HG02610 (cell line): ENCODE data around the gene NIP7.
"Not testable (repeated sequence)": the region's sequence is repeated elsewhere in the genome, so short reads cannot be mapped to it uniquely, and the experiment has no call there.

Experiments
- ATAC-seq: cut with Tn5 transposase; IDR thresholded peaks from one replicate; pipeline ENCODE4 v1.9.1; 2021; ENCODE audit warnings: mild to moderate bottlenecking, moderate library complexity; ENCODE audit not compliant: unreplicated experiment

Gene NIP7

DNA sequence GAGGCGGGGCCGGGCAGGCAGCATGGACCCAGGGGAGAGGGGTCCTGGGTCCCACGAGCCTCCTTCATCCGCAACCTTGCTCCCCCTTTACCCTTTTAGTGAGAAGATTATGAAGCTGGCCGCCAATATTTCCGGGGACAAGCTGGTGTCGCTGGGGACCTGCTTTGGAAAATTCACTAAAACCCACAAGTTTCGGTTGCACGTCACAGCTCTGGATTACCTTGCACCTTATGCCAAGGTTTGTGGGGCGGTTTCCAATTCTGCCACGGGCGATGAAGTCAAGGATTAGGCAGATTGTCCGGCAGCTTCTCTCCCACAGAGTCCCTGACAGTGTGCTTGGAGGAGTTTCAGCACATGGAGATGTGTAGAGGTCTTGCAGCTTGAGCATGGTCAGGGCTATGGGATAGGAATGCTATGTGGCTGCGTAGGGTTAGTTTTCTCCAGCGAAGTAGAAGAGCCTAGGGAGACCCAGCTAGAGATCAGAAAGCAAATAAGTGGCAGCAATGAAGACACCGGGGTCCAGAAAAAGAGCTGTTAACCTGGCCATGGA lies 598 bp downstream of the NIP7 start:
- ATAC-seq, result no peak

DNA sequence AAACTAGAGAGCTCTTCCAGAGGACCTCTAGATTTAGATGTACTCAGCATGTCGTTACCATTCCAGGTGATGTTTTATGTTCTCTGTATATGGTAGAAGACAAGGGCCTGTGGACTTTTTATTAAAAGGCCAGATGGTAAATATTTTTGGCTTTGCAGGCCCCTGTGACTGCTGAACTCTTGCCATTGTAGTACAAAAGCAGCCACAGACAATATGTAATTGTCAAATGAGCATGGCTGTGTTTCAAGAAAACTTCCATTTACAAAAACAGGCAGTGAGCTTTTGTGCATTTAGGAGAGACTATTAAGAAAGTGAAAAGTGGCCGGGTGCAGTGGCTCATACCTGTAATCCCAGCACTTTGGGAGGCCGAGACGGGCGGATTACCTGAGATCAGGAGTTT lies 4.6 kb downstream of the NIP7 start:
- no peak for ATAC-seq

DNA sequence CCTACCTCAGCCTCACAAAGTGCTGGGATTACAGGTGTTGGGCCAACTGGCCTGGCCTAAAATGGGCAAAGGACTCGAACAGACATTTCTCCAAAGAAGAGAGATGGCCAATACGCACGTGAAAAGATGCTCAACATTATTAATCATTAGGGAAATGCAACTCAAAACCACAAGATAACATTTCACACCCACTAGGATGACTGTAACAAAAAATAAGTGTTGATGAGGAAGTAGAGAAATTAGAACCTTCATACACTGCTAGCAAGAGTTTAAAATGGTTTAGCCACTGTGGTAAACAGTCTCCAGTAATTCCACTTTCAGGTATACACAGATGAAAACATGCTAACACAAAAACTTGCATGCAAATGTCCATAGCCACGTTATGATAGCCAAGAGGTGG lies 6.4 kb downstream of the NIP7 start:
- ATAC-seq, result no peak

DNA sequence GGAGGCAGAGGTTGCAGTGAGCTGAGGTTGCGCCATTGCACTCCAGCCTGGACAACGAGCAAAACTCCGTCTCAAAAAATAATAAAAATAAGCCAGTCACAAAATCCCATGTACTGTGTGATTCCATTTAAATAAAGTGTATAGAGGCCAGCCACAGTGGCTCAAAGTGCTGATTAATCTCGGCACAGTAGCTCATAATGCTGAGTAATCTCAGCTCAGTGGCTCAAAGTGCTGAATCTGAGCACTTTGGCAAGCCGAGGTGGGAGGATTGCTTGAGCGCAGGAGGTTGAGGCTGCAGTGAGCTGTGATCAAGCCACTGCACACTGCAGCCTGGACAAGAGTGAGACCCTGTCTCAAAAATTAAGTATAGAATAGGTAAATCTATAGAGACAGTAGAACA lies 7.1 kb downstream of the NIP7 start:
- no peak for ATAC-seq

DNA sequence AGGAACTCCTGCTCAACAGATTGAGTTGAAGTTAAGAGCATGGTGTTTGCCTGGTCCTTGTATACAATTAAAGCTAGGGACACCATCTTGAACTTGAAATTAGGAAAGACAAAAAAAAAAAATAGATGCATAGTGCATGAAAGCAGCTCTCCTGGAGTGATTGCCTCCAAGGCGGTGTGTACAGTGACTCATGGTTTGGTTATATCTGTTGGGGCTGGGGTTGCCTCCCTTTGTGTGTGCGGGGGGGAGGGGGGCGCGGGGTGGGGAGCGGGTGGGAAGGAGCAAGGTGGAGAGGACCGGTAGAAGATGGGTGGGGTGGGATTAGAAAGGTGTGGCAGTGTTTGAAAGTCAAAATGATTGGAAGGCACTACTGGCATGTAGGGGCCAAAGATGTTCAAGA lies 8.7 kb downstream of the NIP7 start:
- no peak for ATAC-seq

DNA sequence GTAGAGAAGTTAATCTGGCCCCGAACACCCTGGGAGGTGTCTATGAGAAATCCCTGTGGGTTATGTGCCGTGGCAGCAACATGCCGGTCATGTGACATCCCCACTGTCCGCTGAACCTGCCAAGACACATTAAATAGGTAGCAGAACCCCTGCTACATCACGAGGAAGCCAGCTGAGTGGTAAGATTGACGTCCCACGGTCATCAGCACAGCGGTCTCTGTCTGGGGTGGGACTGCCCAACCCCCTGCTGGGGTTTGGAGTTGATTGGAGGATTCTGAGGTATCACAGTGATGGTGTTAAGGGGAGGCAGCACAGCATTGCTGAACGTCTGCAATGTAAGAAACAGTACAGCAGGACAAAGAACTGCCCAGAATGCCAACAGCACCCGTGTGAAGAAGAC lies 10.0 kb downstream of the NIP7 start:
- no peak for ATAC-seq

DNA sequence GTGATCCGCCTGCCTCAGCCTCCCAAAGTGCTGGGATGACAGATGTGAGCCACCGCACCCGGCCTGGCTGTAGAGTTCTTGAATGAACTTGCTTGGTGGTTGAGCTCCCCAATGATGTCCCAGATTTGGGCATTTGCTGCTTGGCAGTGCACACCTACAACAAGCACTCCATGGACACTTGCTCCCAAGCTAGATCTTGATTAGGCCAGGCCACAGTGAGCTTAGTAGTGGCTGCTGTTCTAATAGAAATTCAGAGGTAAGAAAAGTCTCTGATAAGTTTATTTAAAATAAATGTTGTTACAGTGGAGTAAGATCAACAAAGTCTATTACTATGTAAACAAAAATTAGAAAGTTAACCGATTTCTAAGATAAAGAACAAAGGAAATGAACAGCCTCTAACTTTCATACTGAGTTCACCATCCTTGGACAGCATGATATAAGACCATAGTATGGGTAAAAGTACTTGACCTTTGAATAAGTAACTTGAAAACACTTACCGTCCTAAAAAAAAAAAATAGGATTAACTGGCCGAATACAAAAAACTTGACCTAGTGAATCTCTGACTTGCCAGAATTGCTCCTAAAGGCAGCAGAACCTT lies 11.1 kb downstream of the NIP7 start:
- no peak for ATAC-seq

DNA sequence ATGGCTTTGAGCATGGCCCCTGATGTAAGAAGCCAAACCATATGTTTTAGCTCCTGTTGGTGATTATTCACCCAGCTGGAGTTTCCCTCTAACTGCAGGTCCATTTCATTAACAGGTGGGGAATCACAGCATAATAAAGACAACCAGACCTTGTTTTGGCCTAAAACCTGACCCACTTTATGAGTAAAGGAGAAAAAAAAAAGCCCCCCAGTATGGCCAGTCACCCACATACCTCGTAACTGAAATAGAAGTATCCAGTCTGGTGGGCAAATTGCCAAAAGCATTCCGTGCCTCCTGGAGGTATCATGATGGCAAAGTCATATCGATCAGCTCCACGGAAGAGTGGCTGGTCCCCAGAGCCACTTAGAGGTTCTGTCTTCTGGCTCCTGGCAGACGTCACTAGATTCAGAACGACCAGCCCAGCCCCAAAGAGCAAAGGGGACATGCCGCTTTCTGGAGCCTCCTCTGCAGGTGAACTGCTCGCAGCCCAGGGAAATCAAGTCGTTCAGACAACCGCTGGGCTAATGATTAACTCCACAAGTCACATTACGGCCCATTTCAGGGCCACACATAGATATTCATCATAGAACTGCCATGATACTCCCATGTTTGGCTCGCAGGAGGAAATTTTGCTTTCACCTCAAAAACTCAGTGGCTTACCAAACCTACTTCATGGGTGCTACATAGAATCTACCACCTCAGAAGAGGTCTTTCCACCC lies 11.9 kb downstream of the NIP7 start, which contains the start of gene TMED6:
Gene TMED6, minus strand, starts transcription at position 478 of the 719 bp plus-strand sequence. Its CDS starts 33 bp downstream, at position 445.
- no peak for ATAC-seq

DNA sequence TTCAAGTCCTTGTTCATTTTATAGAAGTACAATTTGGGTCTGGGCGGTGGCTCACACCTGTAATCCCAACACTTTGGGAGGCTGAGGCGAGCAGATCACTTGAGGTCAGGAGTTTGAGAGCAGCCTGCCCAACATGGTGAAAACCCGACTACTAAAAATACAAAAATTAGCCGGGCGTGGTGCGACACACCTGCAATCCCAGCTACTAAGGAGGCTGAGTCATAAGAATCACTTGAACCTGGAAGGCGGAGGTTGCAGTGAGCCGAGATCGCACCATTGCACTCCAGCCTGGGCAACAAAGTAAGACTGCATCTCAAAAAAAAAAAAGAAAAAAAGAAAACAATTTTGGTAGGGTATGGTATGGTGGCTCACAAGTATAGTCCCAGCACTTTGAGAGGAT lies 20.5 kb downstream of the NIP7 start:
- ATAC-seq, result not testable (repeated sequence)

DNA sequence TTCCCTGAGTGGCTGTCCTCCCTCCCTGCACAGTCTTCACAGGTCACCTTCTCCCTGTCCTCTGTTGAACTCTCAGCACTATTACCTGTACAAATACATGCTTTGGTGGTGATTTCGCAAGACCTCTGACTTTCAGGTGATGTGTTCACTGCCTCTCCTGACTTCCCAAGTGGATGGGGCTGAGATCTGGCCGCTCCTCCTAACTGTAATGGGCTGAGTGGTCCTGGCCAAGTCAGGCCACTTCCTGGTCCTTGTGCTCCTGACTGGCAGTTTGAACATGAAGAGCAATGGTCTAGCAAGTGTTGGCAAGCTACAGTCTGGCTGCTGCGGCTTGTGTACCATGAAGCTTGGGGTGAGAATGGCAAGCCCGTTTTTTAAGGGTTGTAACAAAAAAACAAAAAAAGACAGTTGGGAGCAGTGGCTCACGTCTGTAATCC lies 23.7 kb downstream of the NIP7 start:
- ATAC-seq, result no peak

DNA sequence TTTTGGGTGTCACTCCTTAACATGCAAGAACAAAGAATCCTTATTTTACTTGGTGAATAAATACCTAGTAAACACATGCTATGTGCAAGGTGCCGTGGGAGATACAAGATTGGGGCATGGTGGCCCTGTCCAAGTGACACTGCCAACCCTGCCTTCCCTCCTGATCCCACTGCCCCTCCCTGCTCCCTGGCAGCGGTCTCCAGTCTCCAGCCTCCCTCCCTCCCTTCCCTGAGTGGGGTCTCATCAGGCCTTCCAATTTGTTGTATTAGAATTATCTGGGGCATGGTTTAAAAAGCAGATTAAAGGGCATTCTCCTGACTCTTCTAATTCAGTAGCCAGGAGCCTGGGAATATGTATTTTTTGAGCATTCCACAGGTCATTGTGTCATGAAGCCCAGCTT lies 24.5 kb downstream of the NIP7 start:
- ATAC-seq, result no peak

DNA sequence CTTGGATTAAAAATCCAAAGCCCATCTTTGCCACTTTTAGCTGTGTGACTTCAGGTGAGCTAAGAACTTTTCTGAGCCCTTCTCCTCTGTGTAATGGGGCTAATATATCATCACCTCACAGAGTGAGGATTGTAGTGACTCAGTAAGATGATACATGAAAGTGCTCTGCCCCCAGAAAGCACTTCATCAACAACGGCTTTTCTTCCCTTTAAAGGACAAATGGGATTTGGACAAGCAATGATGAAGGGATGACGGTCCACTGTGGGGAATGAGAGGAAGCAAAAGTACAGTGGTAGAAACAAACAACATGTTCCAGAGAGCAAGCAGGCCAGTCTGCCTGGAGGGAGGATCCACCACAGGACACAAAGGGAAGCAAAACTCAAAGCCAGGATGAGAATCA lies 26.3 kb downstream of the NIP7 start:
- ATAC-seq, result no peak

DNA sequence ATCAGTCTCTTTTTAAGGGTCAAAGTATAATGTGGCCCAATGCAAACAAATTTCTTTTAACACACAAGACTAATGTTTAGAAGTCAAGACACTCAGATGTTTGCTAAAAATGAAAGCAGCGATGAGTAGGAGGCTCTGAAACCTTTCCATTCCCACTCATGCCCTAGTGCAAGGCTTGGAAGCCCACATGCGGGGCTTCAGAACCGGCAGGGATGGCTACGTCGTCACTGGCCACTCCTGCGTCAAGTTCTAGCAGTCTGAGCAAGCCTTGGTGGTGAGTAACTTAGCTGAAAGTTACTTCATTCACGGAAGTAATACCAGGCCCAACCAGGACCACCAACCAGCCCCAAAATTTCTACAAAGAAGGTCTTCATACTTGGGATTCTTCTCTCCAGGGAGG lies 26.9 kb downstream of the NIP7 start:
- no peak for ATAC-seq

DNA sequence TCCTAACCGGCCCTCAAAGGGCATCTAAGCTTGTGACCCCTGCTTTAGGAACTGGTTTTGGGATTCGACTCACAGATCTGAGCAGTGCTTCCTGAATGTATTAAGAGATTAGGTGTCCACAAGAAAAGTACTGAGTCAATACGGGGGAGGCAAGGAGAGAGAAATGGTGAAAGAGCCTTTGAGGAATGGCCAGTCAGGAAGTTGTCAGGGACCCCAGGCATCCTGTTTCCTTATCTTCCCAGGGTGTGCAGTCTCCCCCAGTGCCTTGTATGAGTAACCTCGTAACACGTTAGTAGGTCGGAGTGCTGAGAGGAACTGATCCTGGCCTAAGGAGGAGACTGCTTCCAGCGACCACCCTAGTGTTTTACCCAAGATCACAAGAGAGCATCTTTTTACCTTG lies 28.4 kb downstream of the NIP7 start:
- no peak for ATAC-seq

DNA sequence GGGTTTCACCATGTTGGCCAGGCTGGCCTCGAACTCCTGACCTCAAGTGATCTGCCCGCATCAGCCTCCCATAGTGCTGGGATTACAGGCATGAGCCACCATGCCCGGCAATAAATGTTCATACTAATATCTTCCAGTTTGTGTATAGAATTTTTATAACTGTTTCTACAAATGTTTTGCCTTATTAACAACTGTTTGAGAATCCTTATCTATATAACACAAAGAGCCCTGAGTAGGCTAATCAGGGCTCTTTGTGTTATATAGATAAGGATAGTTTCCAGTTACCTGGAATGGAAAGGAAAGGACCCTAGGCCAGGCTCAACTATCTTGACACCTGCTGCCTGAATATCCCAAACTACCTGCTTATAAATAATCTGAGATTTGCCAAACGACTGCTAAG lies 29.3 kb downstream of the NIP7 start:
- ATAC-seq, result no peak

DNA sequence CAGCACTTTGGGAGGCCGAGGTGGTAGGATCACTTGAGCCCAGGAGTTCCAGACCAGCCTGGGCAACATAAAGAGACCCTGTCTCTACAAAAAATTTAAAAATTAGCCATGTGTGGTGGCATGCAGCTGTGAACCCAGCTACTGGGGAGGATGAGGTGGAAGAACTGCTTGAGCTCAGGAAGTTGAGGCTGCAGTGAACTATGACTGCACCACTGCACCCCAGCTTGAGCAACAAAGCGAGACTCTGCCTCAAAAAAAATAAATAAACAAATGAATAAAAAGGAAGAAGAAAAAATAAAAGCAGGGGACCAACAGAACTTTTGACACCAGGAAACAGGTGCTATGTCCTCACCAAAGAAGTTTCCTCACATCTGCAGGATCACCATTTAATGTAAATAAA lies 32.0 kb downstream of the NIP7 start:
- ATAC-seq, result no peak

DNA sequence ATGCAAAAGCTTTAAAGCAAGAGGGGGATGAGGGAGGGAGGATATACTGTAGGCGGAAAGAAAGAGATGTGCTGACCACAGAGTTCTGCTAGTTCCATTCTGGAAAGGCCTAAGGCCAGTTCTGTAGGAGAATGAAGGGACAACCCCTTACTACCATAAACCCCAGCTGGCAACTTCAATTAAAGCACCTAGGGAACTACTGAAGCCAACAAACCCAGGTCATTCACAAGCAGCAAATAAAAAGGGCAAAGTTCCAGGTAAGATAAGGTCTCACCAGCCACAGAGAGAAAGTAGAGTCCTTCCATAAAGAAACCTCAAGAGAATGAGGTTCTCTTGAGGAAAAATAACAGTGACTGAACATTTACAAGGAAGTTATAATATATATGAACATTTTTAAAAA lies 33.4 kb downstream of the NIP7 start:
- no peak for ATAC-seq

DNA sequence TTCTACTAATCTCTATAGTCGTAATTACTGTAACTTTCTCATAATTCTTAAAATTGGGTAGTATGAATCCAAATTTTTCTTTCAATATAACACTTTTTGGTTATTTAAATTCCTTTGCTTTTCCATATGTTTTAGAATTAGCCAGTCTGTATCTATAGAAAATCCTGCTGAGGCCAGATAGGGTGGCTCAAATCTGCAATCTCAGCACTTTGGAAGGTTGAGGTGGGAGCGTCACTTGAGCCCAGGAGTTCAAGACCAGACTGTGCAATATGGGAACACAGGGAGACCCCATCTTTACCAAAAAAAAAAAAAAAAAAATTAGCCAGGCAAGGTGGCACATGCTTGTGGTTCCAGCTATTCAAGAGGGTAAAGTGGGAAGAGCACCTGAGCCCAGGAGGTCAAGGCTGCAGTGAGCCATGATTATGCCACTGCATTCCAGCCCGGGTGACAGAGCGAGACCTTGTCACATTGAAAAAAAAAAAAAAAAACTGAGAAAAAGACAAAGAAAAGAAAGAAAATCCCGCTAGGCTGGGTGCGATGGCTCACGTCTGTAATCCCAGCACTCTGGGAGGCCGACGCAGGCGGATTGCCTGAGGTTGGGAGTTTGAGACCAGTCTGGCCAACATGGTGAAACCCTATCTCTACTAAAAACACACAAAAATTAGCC lies 37.0 kb downstream of the NIP7 start:
- no peak for ATAC-seq

DNA sequence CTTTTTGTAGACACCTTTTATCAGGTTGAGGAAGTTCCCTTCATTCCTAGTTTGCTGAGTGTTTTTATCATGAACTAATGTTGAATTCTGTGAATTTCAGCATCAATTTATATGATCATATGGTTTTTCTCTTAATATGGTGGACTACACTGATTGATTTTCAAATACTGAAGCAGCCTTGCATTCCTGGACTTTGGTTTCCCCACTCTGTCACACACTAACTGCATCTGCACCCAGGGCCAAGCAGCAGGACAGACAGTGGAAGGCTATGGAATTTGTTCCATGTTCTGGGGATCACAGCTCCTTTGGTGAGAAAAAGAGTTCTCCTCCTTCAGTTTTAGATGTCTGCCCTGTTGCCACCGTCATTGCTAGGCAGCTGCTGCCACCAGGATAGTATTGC lies 38.5 kb downstream of the NIP7 start:
- no peak for ATAC-seq

DNA sequence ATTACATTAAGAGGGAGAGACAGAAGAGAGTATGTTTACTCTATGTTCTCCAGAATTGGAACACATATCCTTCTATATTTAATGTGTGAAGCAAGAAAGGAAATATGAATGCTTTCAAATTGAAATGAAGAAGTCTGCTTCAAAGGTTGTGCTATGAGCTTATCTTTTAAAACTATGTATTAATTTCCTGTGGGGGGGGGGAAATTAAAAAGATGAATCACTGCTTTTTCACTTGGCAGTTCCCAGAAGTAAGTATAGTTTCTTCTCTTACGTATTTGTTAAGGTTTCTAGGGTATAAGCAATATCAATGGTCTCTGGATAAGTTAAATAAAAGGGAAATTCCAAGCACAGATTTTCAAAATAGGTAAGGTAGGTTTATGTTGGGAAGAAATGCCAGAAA lies 39.2 kb downstream of the NIP7 start:
- no peak for ATAC-seq

DNA sequence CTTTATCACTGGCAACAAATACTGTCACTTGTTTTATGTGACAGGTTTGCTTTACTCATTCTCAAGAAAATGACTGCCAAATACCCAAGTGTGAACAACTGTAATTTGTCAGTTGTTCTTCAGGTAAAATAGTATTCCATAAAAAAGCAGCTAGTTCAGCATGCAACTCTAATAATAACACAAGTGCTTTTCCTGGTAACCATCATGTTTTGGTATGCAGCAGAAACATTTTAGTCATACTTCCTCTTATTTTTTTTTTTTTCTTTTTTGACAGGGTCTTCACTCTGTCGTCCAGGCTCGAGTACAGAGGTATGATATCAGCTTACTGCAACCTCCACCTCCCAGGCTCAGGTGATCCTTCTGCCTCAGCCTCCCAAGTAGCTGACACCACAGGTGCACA lies 41.7 kb downstream of the NIP7 start:
- no peak for ATAC-seq

DNA sequence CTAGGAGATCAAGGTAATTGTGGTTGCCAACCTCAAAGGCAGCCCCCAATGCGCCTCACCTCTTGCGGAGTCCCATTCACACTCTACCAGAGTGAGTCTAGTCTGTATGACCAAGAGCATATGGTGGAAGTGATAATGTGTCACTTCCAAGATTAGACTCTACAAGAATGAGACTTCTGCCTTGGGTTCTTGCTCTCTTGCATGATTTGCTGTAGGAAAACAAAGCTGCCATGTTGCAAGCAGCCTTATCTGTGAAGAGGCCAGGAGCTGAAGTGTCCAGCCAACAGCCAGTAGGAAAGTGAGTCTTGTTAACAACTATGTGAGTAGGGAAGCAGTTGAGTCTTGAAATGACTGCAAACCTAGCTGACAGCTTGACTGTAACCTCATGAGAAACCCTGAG lies 42.8 kb downstream of the NIP7 start:
- no peak for ATAC-seq
